HG03039 (cell line): ENCODE measurements around the gene ATP2A2.
"Not testable (repeated sequence)": the region's sequence is repeated elsewhere in the genome, so short reads cannot be mapped to it uniquely, and the experiment has no call there.

Source experiments
- ATAC-seq: cut with Tn5 transposase; IDR thresholded peaks from one replicate; pipeline ENCODE4 v1.9.1; 2021; ENCODE audit warnings: mild to moderate bottlenecking, moderate library complexity; ENCODE audit not compliant: unreplicated experiment

The ATP2A2 gene

GRCh38 chr12:110280779-110281548, at the start of gene ATP2A2:
TSS of gene ATP2A2 (plus strand) at chr12:110281247. CDS start at chr12:110281790, 543 bp downstream.
- peak; percentile 66 for ATAC-seq

GRCh38 chr12:110233212-110233903, 47.7 kb upstream of the ATP2A2 start:
- no peak for ATAC-seq

- ATAC-seq = no peak
These were observed 46.7 kb upstream of the ATP2A2 start for GRCh38 chr12:110234331-110234751.

GRCh38 chr12:110234755-110235154, 46.3 kb upstream of the ATP2A2 start:
- no peak for ATAC-seq

GRCh38 chr12:110235383-110235782, 45.7 kb upstream of the ATP2A2 start:
- no peak for ATAC-seq

- no peak for ATAC-seq
These were observed 37.8 kb upstream of the ATP2A2 start for GRCh38 chr12:110243227-110243626.

GRCh38 chr12:110244372-110244771, 36.7 kb upstream of the ATP2A2 start:
- ATAC-seq = no peak

GRCh38 chr12:110244829-110245228, 36.2 kb upstream of the ATP2A2 start:
- ATAC-seq = no peak

- ATAC-seq = no peak
These were observed 35.7 kb upstream of the ATP2A2 start for GRCh38 chr12:110245369-110245772.

GRCh38 chr12:110246636-110247339, 34.3 kb upstream of the ATP2A2 start:
- no peak for ATAC-seq

GRCh38 chr12:110247340-110248095, 33.5 kb upstream of the ATP2A2 start:
- no peak for ATAC-seq

GRCh38 chr12:110248096-110248447, 33.0 kb upstream of the ATP2A2 start:
- ATAC-seq = no peak

- ATAC-seq = no peak
These were observed 31.9 kb upstream of the ATP2A2 start for GRCh38 chr12:110249105-110249504.

- no peak for ATAC-seq
These were observed 31.3 kb upstream of the ATP2A2 start for GRCh38 chr12:110249716-110250225.

- no peak for ATAC-seq
These were observed 29.7 kb upstream of the ATP2A2 start for GRCh38 chr12:110251381-110251780.

GRCh38 chr12:110252716-110253115, 28.3 kb upstream of the ATP2A2 start:
- no peak for ATAC-seq

- ATAC-seq = no peak
These were observed 27.9 kb upstream of the ATP2A2 start for GRCh38 chr12:110253176-110253575.

- ATAC-seq = no peak
These were observed 26.0 kb upstream of the ATP2A2 start for GRCh38 chr12:110254971-110255540.

- ATAC-seq = not testable (repeated sequence)
These were observed 25.1 kb upstream of the ATP2A2 start for GRCh38 chr12:110255890-110256456.

GRCh38 chr12:110256780-110257431, 24.1 kb upstream of the ATP2A2 start:
- ATAC-seq = no peak
